ENCODE data around the gene LAMB4. TPM values are rescaled to one million over a fixed set of nuclear protein-coding genes. Genes with fewer than 3 reads are reported as not detected.

LAMB4 gene
- total RNA-seq, 2 experiments from 2014 or later: not detected

DNA sequence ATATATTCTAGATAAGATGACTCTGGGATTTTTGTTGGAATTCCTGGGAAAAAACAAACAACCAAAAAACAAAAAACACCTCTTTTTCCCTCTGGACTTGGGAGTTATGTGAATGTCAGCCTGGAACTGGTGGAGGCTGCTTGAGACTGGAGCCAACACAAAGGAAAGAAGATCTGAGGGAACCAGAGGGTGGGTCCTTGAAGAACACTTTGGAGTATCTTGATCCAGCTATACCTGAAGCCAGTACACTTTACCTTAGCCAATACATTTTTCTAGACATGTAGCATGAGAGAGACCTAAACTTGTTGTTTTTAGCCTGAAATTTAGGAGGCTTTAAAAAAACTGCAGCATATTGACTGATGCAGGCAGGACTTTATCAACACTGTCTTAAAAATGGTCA is 121.3 kb downstream of the LAMB4 start:
- no peak for TF ChIP-seq EZH2phosphoT487 (IDR thresholded peaks at IDR 0.05; ENCODE audit: borderline replicate concordance, low read depth, low read length)
- TF ChIP-seq, protein P1, sequence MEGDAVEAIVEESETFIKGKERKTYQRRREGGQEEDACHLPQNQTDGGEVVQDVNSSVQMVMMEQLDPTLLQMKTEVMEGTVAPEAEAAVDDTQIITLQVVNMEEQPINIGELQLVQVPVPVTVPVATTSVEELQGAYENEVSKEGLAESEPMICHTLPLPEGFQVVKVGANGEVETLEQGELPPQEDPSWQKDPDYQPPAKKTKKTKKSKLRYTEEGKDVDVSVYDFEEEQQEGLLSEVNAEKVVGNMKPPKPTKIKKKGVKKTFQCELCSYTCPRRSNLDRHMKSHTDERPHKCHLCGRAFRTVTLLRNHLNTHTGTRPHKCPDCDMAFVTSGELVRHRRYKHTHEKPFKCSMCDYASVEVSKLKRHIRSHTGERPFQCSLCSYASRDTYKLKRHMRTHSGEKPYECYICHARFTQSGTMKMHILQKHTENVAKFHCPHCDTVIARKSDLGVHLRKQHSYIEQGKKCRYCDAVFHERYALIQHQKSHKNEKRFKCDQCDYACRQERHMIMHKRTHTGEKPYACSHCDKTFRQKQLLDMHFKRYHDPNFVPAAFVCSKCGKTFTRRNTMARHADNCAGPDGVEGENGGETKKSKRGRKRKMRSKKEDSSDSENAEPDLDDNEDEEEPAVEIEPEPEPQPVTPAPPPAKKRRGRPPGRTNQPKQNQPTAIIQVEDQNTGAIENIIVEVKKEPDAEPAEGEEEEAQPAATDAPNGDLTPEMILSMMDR (conservative IDR thresholded peaks at IDR 0.05; ENCODE audit: low read length): no peak
- H3K9me2 ChIP-seq (ENCODE audit: insufficient read depth, low read length): no peaks in the 10 kb centered on the region
- ChIA-PET CTCF (ENCODE audit: unreplicated experiment) (no interaction called here), POLR2A (no interaction called here)
- H3K4me1 ChIP-seq (ENCODE audit: insufficient read depth, low read length, poor library complexity, severe bottlenecking): no peaks in the 10 kb centered on the region
- no peak overlapping the region for H3K4me2 ChIP-seq (ENCODE audit: low read length)
- H2AFZ ChIP-seq (ENCODE audit: low read length): no peak overlapping the region
- no TSS peak for BruUV-seq (replicated peaks)
- no peaks in the 10 kb centered on the region for H4K20me1 ChIP-seq (ENCODE audit: insufficient read depth, low read length)
- H3K27ac ChIP-seq (ENCODE audit: low read depth, low read length, poor library complexity, severe bottlenecking): no peak overlapping the region
- H3K36me3 ChIP-seq (ENCODE audit: insufficient read depth, low read length): no peaks in the 10 kb centered on the region
- no peaks in the 10 kb centered on the region for H3K9me3 ChIP-seq (ENCODE audit: low read length)
- no peak overlapping the region for H3K4me3 ChIP-seq (ENCODE audit: low read depth, low read length, poor library complexity, severe bottlenecking)
- no peaks in the 10 kb centered on the region for H3K79me2 ChIP-seq (ENCODE audit: insufficient read depth, low read depth, low read length)
- intact Hi-C loops (cut with micrococcal nuclease; ENCODE audit: unreplicated experiment): no loop called here
- no peak for DNase-seq (ENCODE audit: low spot score)

DNA sequence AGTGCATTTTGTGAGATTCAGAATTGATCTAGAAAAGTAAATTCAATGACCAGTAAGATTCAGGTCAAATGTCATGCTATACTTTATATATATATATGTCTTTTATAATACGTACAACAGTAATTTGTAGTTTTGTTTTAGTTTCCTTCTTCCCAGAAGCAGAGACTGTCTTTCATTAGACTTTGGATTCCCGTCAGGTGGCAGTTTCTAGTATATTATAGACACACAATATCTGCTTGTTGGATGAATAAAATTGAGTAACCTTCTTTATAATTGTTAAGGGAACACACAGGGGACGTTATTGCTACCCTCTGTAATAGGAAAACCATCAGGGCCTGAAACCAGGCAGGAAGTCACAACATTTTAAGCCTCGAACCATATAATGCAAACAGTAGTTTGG is 121.9 kb downstream of the LAMB4 start:
- DNase-seq (ENCODE audit: low spot score): no peak
- Histone ChIP-seq H2AFZ (ENCODE audit: low read length) (no peak overlapping the region), H3K4me2 (ENCODE audit: low read length) (no peak overlapping the region), H4K20me1 (ENCODE audit: insufficient read depth, low read length) (no peaks in the 10 kb centered on the region), H3K36me3 (ENCODE audit: insufficient read depth, low read length) (no peaks in the 10 kb centered on the region), H3K79me2 (ENCODE audit: insufficient read depth, low read depth, low read length) (no peaks in the 10 kb centered on the region), H3K9me2 (ENCODE audit: insufficient read depth, low read length) (no peaks in the 10 kb centered on the region), H3K9me3 (ENCODE audit: low read length) (no peaks in the 10 kb centered on the region), H3K27ac (ENCODE audit: low read depth, low read length, poor library complexity, severe bottlenecking) (no peak overlapping the region), H3K4me1 (ENCODE audit: insufficient read depth, low read length, poor library complexity, severe bottlenecking) (no peaks in the 10 kb centered on the region), H3K4me3 (ENCODE audit: low read depth, low read length, poor library complexity, severe bottlenecking) (no peak overlapping the region)
- ChIA-PET CTCF (ENCODE audit: unreplicated experiment) (no interaction called here), POLR2A (no interaction called here)
- no peak for TF ChIP-seq EZH2phosphoT487 (IDR thresholded peaks at IDR 0.05; ENCODE audit: borderline replicate concordance, low read depth, low read length)
- intact Hi-C loops (cut with micrococcal nuclease; ENCODE audit: unreplicated experiment): no loop called here
- no TSS peak for BruUV-seq (replicated peaks)

DNA sequence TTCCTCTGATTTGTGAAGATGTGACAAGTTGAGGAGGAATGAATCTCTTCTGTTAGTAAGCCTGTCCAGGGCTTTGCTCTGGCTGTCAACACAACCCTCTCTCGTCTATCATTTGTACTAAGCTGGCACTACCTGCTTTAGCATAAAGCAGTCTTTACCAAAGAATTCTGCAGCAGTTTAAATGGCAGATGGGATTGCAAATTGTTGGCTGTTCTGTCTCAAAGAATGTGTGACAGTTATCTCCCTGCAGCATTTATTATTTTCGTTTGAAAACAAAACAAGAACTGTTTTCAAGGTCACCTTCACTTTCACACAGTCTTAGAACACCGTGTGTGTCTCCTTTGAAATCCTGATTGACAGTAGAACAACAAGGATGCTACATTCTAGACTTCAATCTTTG is 122.4 kb downstream of the LAMB4 start:
- DNase-seq (ENCODE audit: low spot score): no peak
- no peak overlapping the region for H3K27ac ChIP-seq (ENCODE audit: low read depth, low read length, poor library complexity, severe bottlenecking)
- POLR2A ChIA-PET: no interaction called here
- CTCF ChIA-PET (ENCODE audit: unreplicated experiment): no interaction called here
- H3K9me2 ChIP-seq (ENCODE audit: insufficient read depth, low read length): no peaks in the 10 kb centered on the region
- H3K9me3 ChIP-seq (ENCODE audit: low read length): no peaks in the 10 kb centered on the region
- H2AFZ ChIP-seq (ENCODE audit: low read length): no peak overlapping the region
- H3K4me1 ChIP-seq (ENCODE audit: insufficient read depth, low read length, poor library complexity, severe bottlenecking): no peaks in the 10 kb centered on the region
- no peaks in the 10 kb centered on the region for H3K79me2 ChIP-seq (ENCODE audit: insufficient read depth, low read depth, low read length)
- intact Hi-C loops (cut with micrococcal nuclease; ENCODE audit: unreplicated experiment): no loop called here
- no peaks in the 10 kb centered on the region for H4K20me1 ChIP-seq (ENCODE audit: insufficient read depth, low read length)
- no TSS peak for BruUV-seq (replicated peaks)
- no peak overlapping the region for H3K4me2 ChIP-seq (ENCODE audit: low read length)
- H3K36me3 ChIP-seq (ENCODE audit: insufficient read depth, low read length): no peaks in the 10 kb centered on the region
- no peak overlapping the region for H3K4me3 ChIP-seq (ENCODE audit: low read depth, low read length, poor library complexity, severe bottlenecking)
- TF ChIP-seq, protein P1 (conservative IDR thresholded peaks at IDR 0.05; ENCODE audit: low read length): no peak
- no peak for TF ChIP-seq EZH2phosphoT487 (IDR thresholded peaks at IDR 0.05; ENCODE audit: borderline replicate concordance, low read depth, low read length)

Measured in OCI-LY7 (cell line).